Adipose tissue (tissue), 3 donors: Measurements from ENCODE around the gene TEK. TPM values are rescaled to one million over a fixed set of nuclear protein-coding genes. Genes with fewer than 3 reads are reported as not detected.
"Not testable (repeated sequence)": the region's sequence is repeated elsewhere in the genome, so short reads cannot be mapped to it uniquely, and the experiment has no call there.

Experiments used
- H3K27ac ChIP-seq: one replicate; pipeline ENCODE4 v1.5.1; 2013; ENCODE audit warnings: low read depth, low read length
- WGBS, 3 donors: extraction: QIAGEN DNeasy Blood & Tissue Kit; methylation state at CpG; one replicate each; pipeline ENCODE4 v1.1.7; 2013; 5-methylcytosine and 5-hydroxymethylcytosine counted together
- polyA plus RNA-seq, 3 donors: library from polyadenylated mRNA; stranded (reverse); fragments of 200-250 nt; gene quantifications; one replicate each; pipeline ENCODE4 v1.2.3, GENCODE V29; 2013
- donor health status: healthy with polysubstance abuse.
- donor health status: Bipolar disorder and iron deficiency.
- donor health status: healthy.

Gene TEK
- 10 to 100 TPM in 1 of 3 donors, 1 to 10 TPM in 2; 2.5 to 18.2 (median 7.4) TPM for polyA plus RNA-seq

GRCh38 chr9:27108981-27109541, at the start of gene TEK:
Gene TEK, plus strand, starts transcription at chr9:27109225. Its CDS starts 366 bp downstream, at chr9:27109591.
- WGBS, 3 donors, result 25 to 29% (median 27%) methylated on average over 9 of the region's 9 CpGs
- H3K27ac ChIP-seq, result no peak within 1 kb of the TSS

GRCh38 chr9:27059412-27059811, 49.6 kb upstream of the TEK start:
- H3K27ac ChIP-seq, result no peak overlapping the region
- 70 to 78% (median 74%) methylated on average over 1 of the region's 1 CpG for WGBS, 3 donors

- H3K27ac ChIP-seq, result no peak overlapping the region
Measured at GRCh38 chr9:27059907-27060306, 49.1 kb upstream of the TEK start.

GRCh38 chr9:27065288-27065687, 43.7 kb upstream of the TEK start:
- no peak overlapping the region for H3K27ac ChIP-seq
- WGBS, 3 donors, result 23 to 65% (median 45%) methylated on average over 1 of the region's 1 CpG

GRCh38 chr9:27073841-27074728, 34.9 kb upstream of the TEK start:
- 70 to 71% (median 70%) methylated on average over 4 of the region's 4 CpGs for WGBS, 3 donors
- H3K27ac ChIP-seq, result no peak overlapping the region

- H3K27ac ChIP-seq, result no peak overlapping the region
- whole genome bisulfite sequencing, 3 donors, result 52 to 73% (median 71%) methylated on average over 1 of the region's 1 CpG
Measured at GRCh38 chr9:27078685-27079084, 30.3 kb upstream of the TEK start.

- 72 to 80% (median 73%) methylated on average over 5 of the region's 5 CpGs for WGBS, 3 donors
- H3K27ac ChIP-seq, result no peak overlapping the region
Measured at GRCh38 chr9:27085456-27085855, 23.6 kb upstream of the TEK start.

- WGBS, 3 donors, result 63 to 72% (median 69%) methylated on average over 11 of the region's 11 CpGs
- H3K27ac ChIP-seq, result no peak overlapping the region
Measured at GRCh38 chr9:27086818-27087680, 22.0 kb upstream of the TEK start.

GRCh38 chr9:27088981-27089380, 20.0 kb upstream of the TEK start:
- whole genome bisulfite sequencing, 3 donors, result 57 to 60% (median 57%) methylated on average over 4 of the region's 4 CpGs
- no peak overlapping the region for H3K27ac ChIP-seq

GRCh38 chr9:27089706-27090105, 19.3 kb upstream of the TEK start:
- H3K27ac ChIP-seq, result no peak overlapping the region
- 87 to 89% (median 87%) methylated on average over 4 of the region's 4 CpGs for WGBS, 3 donors

GRCh38 chr9:27090231-27090630, 18.8 kb upstream of the TEK start:
- H3K27ac ChIP-seq, result no peak overlapping the region

- 96 to 100% (median 100%) methylated on average over 1 of the region's 1 CpG for WGBS, 3 donors
- H3K27ac ChIP-seq, result no peak overlapping the region
Measured at GRCh38 chr9:27090711-27091110, 18.3 kb upstream of the TEK start.

GRCh38 chr9:27092496-27092895, 16.5 kb upstream of the TEK start:
- H3K27ac ChIP-seq, result not testable (repeated sequence)
- 96 to 98% (median 96%) methylated on average over 23 to 27 of the region's 27 CpGs for WGBS, 3 donors

GRCh38 chr9:27093384-27094067, 15.5 kb upstream of the TEK start:
- not testable (repeated sequence) for H3K27ac ChIP-seq
- 52 to 93% (median 55%) methylated on average over 17 of the region's 17 CpGs for WGBS, 3 donors

- no peak overlapping the region for H3K27ac ChIP-seq
- 41 to 50% (median 46%) methylated on average over 3 of the region's 3 CpGs for WGBS, 3 donors
Measured at GRCh38 chr9:27094640-27095298, 14.3 kb upstream of the TEK start.

GRCh38 chr9:27107241-27107640, 1.8 kb upstream of the TEK start:
- 88 to 97% (median 92%) methylated on average over 2 of the region's 2 CpGs for WGBS, 3 donors
- H3K27ac ChIP-seq, result no peak overlapping the region

- 22 to 61% (median 52%) methylated on average over 2 of the region's 2 CpGs for WGBS, 3 donors
- H3K27ac ChIP-seq, result no peak overlapping the region
Measured at GRCh38 chr9:27109621-27110020, 596 bp downstream of the TEK start.

- 63 to 65% (median 63%) methylated on average over 4 of the region's 4 CpGs for WGBS, 3 donors
- H3K27ac ChIP-seq, result no peak overlapping the region
Measured at GRCh38 chr9:27110181-27110580, 1.2 kb downstream of the TEK start.
